ENCODE results near the gene EZH1. TPM values are rescaled to one million over a fixed set of nuclear protein-coding genes. Genes with fewer than 3 reads are reported as not detected.

The EZH1 gene
- total and polyA plus RNA-seq, 10 of the 15 experiments (the other 5 are each of a cell fraction or from before 2014, with no cell fraction given), result 6.1 to 43.3 (median 16.8) TPM

DNA sequence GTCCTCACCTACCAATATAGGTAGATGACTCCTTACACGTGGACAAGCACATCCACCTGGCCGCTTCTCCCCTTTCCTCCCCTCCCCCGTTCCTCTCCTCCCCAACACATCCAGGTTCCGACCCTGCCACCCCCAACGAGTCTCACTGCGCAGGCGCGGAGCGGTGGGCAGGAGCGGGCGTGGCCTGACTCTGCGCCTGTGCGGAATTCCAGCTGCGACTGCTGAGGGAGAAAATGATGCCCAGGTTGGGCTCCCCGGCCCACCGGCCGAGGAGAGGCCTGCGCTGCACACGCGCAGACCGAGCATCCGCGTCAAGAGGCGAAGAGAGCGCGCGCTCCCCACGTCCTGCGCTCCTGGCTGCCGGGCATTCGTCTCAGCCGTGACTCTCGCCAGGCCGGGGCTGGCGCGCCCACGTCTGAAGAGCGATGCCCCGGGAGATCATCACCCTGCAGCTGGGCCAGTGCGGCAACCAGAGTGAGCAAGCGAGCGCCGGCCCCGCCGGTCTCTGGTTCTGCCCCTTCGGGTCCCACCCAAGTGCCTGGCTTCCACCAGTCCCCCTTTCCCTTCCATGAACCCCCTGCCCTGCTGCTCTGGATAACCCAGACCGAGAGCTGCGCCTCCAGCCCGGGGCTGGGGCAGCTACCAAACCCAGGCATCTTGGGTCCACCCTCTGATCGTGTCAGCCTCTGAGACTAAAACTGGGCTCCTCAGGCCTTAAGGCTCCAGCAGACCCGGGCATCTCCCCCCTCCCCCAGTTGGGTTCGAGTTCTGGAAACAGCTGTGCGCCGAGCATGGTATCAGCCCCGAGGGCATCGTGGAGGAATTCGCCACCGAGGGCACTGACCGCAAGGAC, 85.5 kb downstream of the EZH1 start, which contains the start of gene TUBG2 (continued):
- TF ChIP-seq CHD2 (IDR thresholded peaks at IDR 0.05; ENCODE audit: borderline replicate concordance, low read depth, low read length), result peak; percentile 88
- no peak for TF ChIP-seq RUNX3 (IDR thresholded peaks at IDR 0.05; ENCODE audit: low read length)
- no peak for TF ChIP-seq ZBED1 (IDR thresholded peaks at IDR 0.05; ENCODE audit: borderline replicate concordance)
- TF ChIP-seq ZNF217 (IDR thresholded peaks at IDR 0.05), result no peak
- TF ChIP-seq, protein P1, sequence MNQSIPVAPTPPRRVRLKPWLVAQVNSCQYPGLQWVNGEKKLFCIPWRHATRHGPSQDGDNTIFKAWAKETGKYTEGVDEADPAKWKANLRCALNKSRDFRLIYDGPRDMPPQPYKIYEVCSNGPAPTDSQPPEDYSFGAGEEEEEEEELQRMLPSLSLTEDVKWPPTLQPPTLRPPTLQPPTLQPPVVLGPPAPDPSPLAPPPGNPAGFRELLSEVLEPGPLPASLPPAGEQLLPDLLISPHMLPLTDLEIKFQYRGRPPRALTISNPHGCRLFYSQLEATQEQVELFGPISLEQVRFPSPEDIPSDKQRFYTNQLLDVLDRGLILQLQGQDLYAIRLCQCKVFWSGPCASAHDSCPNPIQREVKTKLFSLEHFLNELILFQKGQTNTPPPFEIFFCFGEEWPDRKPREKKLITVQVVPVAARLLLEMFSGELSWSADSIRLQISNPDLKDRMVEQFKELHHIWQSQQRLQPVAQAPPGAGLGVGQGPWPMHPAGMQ (IDR thresholded peaks at IDR 0.05; ENCODE audit: borderline replicate concordance), result no peak
- TF ChIP-seq NFYA (IDR thresholded peaks at IDR 0.05; ENCODE audit: borderline replicate concordance, low read depth, low read length), result no peak
- 0 out of 2 replicates have a peak, but pooled peaks have one; percentile 55 for TF ChIP-seq TBL1XR1 (IDR thresholded peaks at IDR 0.05; ENCODE audit: low read depth, low read length)
- TF ChIP-seq, protein P2, sequence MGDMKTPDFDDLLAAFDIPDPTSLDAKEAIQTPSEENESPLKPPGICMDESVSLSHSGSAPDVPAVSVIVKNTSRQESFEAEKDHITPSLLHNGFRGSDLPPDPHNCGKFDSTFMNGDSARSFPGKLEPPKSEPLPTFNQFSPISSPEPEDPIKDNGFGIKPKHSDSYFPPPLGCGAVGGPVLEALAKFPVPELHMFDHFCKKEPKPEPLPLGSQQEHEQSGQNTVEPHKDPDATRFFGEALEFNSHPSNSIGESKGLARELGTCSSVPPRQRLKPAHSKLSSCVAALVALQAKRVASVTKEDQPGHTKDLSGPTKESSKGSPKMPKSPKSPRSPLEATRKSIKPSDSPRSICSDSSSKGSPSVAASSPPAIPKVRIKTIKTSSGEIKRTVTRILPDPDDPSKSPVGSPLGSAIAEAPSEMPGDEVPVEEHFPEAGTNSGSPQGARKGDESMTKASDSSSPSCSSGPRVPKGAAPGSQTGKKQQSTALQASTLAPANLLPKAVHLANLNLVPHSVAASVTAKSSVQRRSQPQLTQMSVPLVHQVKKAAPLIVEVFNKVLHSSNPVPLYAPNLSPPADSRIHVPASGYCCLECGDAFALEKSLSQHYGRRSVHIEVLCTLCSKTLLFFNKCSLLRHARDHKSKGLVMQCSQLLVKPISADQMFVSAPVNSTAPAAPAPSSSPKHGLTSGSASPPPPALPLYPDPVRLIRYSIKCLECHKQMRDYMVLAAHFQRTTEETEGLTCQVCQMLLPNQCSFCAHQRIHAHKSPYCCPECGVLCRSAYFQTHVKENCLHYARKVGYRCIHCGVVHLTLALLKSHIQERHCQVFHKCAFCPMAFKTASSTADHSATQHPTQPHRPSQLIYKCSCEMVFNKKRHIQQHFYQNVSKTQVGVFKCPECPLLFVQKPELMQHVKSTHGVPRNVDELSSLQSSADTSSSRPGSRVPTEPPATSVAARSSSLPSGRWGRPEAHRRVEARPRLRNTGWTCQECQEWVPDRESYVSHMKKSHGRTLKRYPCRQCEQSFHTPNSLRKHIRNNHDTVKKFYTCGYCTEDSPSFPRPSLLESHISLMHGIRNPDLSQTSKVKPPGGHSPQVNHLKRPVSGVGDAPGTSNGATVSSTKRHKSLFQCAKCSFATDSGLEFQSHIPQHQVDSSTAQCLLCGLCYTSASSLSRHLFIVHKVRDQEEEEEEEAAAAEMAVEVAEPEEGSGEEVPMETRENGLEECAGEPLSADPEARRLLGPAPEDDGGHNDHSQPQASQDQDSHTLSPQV (IDR thresholded peaks at IDR 0.05), result no peak
- TF ChIP-seq, protein P3, sequence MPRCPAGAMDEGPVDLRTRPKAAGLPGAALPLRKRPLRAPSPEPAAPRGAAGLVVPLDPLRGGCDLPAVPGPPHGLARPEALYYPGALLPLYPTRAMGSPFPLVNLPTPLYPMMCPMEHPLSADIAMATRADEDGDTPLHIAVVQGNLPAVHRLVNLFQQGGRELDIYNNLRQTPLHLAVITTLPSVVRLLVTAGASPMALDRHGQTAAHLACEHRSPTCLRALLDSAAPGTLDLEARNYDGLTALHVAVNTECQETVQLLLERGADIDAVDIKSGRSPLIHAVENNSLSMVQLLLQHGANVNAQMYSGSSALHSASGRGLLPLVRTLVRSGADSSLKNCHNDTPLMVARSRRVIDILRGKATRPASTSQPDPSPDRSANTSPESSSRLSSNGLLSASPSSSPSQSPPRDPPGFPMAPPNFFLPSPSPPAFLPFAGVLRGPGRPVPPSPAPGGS (IDR thresholded peaks at IDR 0.05; ENCODE audit: borderline replicate concordance, insufficient read depth, low read depth, low read length, poor library complexity, severe bottlenecking), result no peak
- TF ChIP-seq RB1 (IDR thresholded peaks at IDR 0.05; ENCODE audit: borderline replicate concordance), result no peak

Data from GM12878 (cell line).